Body of pancreas (tissue), 4 donors: ENCODE measurements around the gene COL23A1. TPM values are rescaled to one million over a fixed set of nuclear protein-coding genes. Genes with fewer than 3 reads are reported as not detected.

Experiments used
- ATAC-seq: fragments of 150-250 bp; one replicate; pipeline ENCODE4 v1.9.1; 2016
- DNase-seq, 4 donors: peaks; one replicate each; pipeline ENCODE4 v3.0.0-alpha.2; 2019
- H3K27ac ChIP-seq, 4 donors: fragments of 200-600 bp; sonication (generic); 1 replicate in 3 of 4; 2 replicates in 1 of 4; pipeline versions ENCODE4 v1.5.1 to v1.6.1; 2016 to 2019; ENCODE audit warnings: mild to moderate bottlenecking in 1 of 4, mixed read lengths in 1 of 4, moderate library complexity in 1 of 4
- H3K27me3 ChIP-seq, 2 donors: fragments of 200-600 bp; sonication (generic); one replicate each; pipeline ENCODE4 v1.6.0; 2016; ENCODE audit warnings: mild to moderate bottlenecking in 1 of 2
- H3K36me3 ChIP-seq, 2 donors: fragments of 200-600 bp; sonication (generic); replicated peaks in 1 of 2; 2 replicates each; pipeline ENCODE4 v1.5.1; 2016; ENCODE audit warnings: low read depth in 2 of 2; ENCODE audit not compliant: insufficient read depth in 1 of 2
- H3K4me1 ChIP-seq: fragments of 200-600 bp; sonication (generic); one replicate; pipeline ENCODE4 v1.6.0; 2016
- H3K4me3 ChIP-seq, 2 donors: fragments of 200-600 bp; sonication (generic); 1 replicate in 1 of 2; 2 replicates in 1 of 2; pipeline ENCODE4 v1.5.1; 2016 to 2019
- H3K9me3 ChIP-seq, 3 donors: fragments of 200-600 bp; sonication (generic); 1 replicate in 2 of 3; 2 replicates in 1 of 3; pipeline ENCODE4 v1.5.1; 2016
- POLR2A ChIP-seq, 3 donors: fragments of 450-650 bp; IDR thresholded peaks; one replicate each; pipeline ENCODE4 v1.6.1; 2016; ENCODE audit warnings: antibody characterized with exemption in 3 of 3, mild to moderate bottlenecking in 2 of 3
- WGBS, 2 donors: methylation state at CpG; one replicate each; pipeline ENCODE4 v1.1.5; 2017; 5-methylcytosine and 5-hydroxymethylcytosine counted together
- intact Hi-C: fragments of 100-400 bp; cut with DNase I; formaldehyde crosslinking; loops from one replicate; pipeline ENCODE4 v1.15.1; 2023
- total RNA-seq, 2 donors: library from RNA; depleted of rRNA; stranded (reverse); fragments of >200 nt; gene quantifications; one replicate each; pipeline ENCODE4 v1.1.0, GENCODE V29; 2016
- TF ChIP-seq, protein P1 (sequence below), 7 experiments: fragments of 450-650 bp in 4 of 7; fragments of 200-600 bp in 3 of 7; sonication (generic) in 3 of 7; IDR thresholded peaks; one replicate each; pipeline ENCODE4 v1.5.1; 2016 to 2019; ENCODE audit warnings: antibody characterized with exemption in 7 of 7

Gene COL23A1
- total RNA-seq, 2 donors from 2014 or later: not detected

DNA sequence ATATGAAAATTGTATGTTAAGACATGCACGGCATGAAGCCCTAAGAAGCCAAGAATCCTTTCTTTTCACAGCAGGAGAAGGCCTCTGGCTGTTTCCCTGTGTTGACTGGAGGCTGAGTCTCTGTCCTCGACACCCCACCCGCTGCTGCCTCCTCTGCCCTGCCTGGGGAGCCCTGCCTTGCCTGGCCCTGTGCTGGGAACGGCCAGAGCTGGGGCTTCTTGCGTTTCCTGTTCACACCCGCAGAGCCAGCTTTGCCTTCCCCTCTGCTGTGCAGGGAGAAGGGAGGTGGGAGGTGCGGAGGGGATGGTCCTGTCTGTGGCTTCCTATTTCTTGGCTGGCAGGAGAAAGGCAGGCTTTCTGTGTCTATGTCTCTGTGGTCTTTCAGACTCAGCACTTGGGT is 396.2 kb downstream of the COL23A1 start:
- ATAC-seq: no peak
- 37 to 48% methylated on average over 4 to 7 of the region's 7 CpGs for WGBS, 2 donors
- intact Hi-C loops: no loop called here

DNA sequence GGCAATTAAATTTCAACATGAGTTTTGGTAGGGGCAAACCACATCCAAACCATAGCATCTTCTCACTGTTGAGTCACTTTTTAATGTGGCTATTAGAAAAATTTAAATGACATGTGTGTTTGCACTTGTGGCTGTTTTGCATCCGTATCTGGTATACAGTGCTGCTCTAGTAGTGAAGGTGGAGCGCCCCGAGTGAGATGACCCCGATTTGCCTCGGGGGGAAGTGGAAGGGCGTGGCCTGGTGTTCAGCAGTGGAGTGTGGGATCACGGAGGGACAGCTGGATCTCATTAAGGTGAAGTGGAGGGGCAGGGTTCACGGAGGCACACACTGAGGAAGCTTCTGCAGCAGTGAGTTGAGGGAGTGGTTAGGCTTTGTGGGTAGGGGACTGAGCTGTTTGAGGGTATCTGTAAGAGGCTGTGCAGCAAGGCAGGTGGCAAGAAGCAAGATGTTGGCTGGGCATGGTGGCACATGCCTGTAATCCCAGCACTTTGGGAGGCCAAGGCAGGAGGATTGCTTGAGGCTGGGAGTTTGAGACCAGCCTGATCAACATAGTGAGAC is 396.9 kb downstream of the COL23A1 start:
- H3K27me3 ChIP-seq: peaks cover 0 to 4% of the 10 kb centered on the region in 2 donors
- 64 to 76% methylated on average over 8 of the region's 8 CpGs for WGBS, 2 donors
- ATAC-seq: no peak
- no peak overlapping the region for H3K27ac ChIP-seq
- intact Hi-C loops: no loop called here
- no peak overlapping the region for H3K4me3 ChIP-seq
- DNase-seq: no peak
- H3K36me3 ChIP-seq: no peaks in the 10 kb centered on the region
- H3K9me3 ChIP-seq: no peaks in the 10 kb centered on the region
- no peaks in the 10 kb centered on the region for H3K4me1 ChIP-seq
- TF ChIP-seq POLR2A (IDR thresholded peaks at IDR 0.05): no peak
- TF ChIP-seq, protein P1, sequence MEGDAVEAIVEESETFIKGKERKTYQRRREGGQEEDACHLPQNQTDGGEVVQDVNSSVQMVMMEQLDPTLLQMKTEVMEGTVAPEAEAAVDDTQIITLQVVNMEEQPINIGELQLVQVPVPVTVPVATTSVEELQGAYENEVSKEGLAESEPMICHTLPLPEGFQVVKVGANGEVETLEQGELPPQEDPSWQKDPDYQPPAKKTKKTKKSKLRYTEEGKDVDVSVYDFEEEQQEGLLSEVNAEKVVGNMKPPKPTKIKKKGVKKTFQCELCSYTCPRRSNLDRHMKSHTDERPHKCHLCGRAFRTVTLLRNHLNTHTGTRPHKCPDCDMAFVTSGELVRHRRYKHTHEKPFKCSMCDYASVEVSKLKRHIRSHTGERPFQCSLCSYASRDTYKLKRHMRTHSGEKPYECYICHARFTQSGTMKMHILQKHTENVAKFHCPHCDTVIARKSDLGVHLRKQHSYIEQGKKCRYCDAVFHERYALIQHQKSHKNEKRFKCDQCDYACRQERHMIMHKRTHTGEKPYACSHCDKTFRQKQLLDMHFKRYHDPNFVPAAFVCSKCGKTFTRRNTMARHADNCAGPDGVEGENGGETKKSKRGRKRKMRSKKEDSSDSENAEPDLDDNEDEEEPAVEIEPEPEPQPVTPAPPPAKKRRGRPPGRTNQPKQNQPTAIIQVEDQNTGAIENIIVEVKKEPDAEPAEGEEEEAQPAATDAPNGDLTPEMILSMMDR (IDR thresholded peaks at IDR 0.05): no peak

More for the DNA sequence above, 396.2 kb downstream of the COL23A1 start:
- DNase-seq: no peak
- no peaks in the 10 kb centered on the region for H3K4me1 ChIP-seq
- no peaks in the 10 kb centered on the region for H3K36me3 ChIP-seq
- H3K27me3 ChIP-seq: peaks cover 0 to 4% of the 10 kb centered on the region in 2 donors
- H3K9me3 ChIP-seq: no peaks in the 10 kb centered on the region
- TF ChIP-seq, protein P1 (IDR thresholded peaks at IDR 0.05): no peak
- no peak for TF ChIP-seq POLR2A (IDR thresholded peaks at IDR 0.05)
- no peak overlapping the region for H3K4me3 ChIP-seq
- no peak overlapping the region for H3K27ac ChIP-seq

DNA sequence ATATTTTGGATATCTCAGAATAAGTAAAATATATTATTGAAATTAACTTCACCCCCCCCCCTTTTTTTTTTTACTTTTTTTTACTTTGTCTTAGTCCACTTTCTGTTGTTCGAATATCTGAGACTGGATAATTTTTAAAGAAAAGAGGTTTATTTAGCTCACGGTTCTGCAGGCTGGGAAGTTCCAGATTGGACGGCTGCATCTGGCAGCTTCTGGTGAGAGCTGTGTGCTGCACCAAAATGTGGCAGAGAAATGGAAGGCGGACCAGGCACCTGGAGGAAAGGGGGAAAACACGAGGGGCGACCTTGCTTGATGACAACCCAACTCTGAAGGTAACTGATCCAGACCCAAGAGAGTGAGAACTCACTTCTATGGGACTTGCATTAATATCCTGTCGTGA is 397.4 kb downstream of the COL23A1 start:
- no peak for ATAC-seq
- H3K4me3 ChIP-seq: no peak overlapping the region
- no peaks in the 10 kb centered on the region for H3K4me1 ChIP-seq
- H3K27ac ChIP-seq: no peak overlapping the region
- no peak for DNase-seq
- intact Hi-C loops: no loop called here
- H3K27me3 ChIP-seq: peaks cover 0 to 4% of the 10 kb centered on the region in 2 donors
- no peaks in the 10 kb centered on the region for H3K36me3 ChIP-seq
- TF ChIP-seq, protein P1 (IDR thresholded peaks at IDR 0.05): no peak
- no peak for TF ChIP-seq POLR2A (IDR thresholded peaks at IDR 0.05)
- H3K9me3 ChIP-seq: no peaks in the 10 kb centered on the region
- 66 to 75% methylated on average over 7 of the region's 7 CpGs for WGBS, 2 donors

DNA sequence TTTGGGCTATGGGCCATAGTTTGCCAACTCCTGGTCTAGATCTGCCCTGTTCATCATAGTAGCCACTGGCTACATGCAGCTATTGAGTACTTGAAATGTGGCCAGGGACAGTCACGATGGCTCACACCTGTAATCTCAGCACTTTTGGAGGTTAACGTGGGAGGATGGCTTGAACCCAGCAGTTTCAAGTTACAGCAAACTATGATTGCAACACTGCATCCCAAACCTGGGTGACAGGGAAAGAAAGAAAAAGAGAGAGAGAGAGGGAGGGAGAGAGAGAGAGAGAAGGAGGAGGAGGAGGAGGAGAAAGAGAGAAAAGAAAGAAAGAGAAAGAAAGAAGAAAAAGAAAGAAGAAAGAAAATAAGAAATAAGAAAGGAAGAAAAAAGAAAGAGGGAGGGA is 397.9 kb downstream of the COL23A1 start:
- DNase-seq (no peak), ATAC-seq (no peak)
- H3K27ac ChIP-seq: no peak overlapping the region
- WGBS, 2 donors: 29 to 37% methylated on average over 2 of the region's 2 CpGs
- H3K4me3 ChIP-seq: no peak overlapping the region
- no peaks in the 10 kb centered on the region for H3K4me1 ChIP-seq
- TF ChIP-seq, protein P1 (IDR thresholded peaks at IDR 0.05): no peak
- no peak for TF ChIP-seq POLR2A (IDR thresholded peaks at IDR 0.05)
- intact Hi-C loops: no loop called here
- peaks cover 0 to 4% of the 10 kb centered on the region in 2 donors for H3K27me3 ChIP-seq
- no peaks in the 10 kb centered on the region for H3K9me3 ChIP-seq
- no peaks in the 10 kb centered on the region for H3K36me3 ChIP-seq

DNA sequence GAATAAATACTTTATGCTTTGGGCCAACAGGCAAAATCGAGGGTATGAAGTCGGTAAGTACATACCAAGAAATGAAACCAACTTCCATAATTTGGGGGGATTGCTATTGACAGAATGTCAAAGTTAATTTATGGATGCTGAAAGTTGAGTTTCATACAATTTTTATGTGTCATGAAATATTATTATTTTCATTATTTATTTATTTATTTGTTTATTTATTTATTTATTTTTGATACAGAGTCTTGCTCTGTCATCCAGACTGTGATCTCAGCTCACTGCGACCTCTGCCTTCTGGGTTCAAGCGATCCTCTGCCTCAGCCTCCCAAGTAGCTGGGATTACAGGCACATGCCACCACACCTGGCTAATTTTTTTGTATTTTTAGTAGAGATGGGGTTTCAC is 398.5 kb downstream of the COL23A1 start:
- no peak for DNase-seq
- TF ChIP-seq, protein P1 (IDR thresholded peaks at IDR 0.05): no peak
- no peak for TF ChIP-seq POLR2A (IDR thresholded peaks at IDR 0.05)
- H3K27ac ChIP-seq: no peak overlapping the region
- intact Hi-C loops: no loop called here
- no peaks in the 10 kb centered on the region for H3K9me3 ChIP-seq
- H3K36me3 ChIP-seq: no peaks in the 10 kb centered on the region
- no peak for ATAC-seq
- H3K4me3 ChIP-seq: no peak overlapping the region
- WGBS, 2 donors: 73% methylated on average over 4 of the region's 4 CpGs
- peaks cover 0 to 4% of the 10 kb centered on the region in 2 donors for H3K27me3 ChIP-seq
- H3K4me1 ChIP-seq: no peaks in the 10 kb centered on the region
